GM19463 (cell line): ENCODE results near the gene CHRNA4.
"Not testable (repeated sequence)": the region's sequence is repeated elsewhere in the genome, so short reads cannot be mapped to it uniquely, and the experiment has no call there.

Experiments
- ATAC-seq: cut with Tn5 transposase; IDR thresholded peaks from one replicate; pipeline ENCODE4 v1.9.1; 2021; ENCODE audit warnings: mild to moderate bottlenecking, moderate library complexity; ENCODE audit not compliant: unreplicated experiment

Gene CHRNA4

GRCh38 chr20:63351326-63351700 lies 9.8 kb downstream of the CHRNA4 start:
- ATAC-seq, result no peak

GRCh38 chr20:63350597-63351325 lies 10.4 kb downstream of the CHRNA4 start:
- ATAC-seq, result no peak

GRCh38 chr20:63350196-63350595 lies 11.0 kb downstream of the CHRNA4 start:
- no peak for ATAC-seq

DNA sequence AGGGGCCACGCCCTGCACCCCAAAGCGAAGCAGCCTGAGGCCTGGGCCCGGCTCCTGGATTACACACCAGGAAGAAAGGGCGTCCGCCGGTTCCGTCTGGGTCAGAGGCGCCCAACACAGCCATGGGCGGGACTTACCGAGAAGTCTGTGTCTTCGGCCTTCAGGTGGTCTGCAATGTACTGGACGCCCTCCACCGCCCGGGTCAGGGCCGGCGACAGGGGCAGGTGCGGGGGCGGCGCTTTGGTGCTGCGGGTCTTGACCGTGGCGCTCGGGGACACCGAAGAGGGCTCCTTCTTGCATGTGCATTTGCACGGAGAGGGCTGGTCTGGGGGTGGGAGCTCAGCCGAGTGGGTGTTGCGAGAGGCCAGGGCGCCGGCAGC lies 11.6 kb downstream of the CHRNA4 start:
- ATAC-seq, result no peak

GRCh38 chr20:63348828-63349515 lies 12.2 kb downstream of the CHRNA4 start:
- ATAC-seq, result no peak

DNA sequence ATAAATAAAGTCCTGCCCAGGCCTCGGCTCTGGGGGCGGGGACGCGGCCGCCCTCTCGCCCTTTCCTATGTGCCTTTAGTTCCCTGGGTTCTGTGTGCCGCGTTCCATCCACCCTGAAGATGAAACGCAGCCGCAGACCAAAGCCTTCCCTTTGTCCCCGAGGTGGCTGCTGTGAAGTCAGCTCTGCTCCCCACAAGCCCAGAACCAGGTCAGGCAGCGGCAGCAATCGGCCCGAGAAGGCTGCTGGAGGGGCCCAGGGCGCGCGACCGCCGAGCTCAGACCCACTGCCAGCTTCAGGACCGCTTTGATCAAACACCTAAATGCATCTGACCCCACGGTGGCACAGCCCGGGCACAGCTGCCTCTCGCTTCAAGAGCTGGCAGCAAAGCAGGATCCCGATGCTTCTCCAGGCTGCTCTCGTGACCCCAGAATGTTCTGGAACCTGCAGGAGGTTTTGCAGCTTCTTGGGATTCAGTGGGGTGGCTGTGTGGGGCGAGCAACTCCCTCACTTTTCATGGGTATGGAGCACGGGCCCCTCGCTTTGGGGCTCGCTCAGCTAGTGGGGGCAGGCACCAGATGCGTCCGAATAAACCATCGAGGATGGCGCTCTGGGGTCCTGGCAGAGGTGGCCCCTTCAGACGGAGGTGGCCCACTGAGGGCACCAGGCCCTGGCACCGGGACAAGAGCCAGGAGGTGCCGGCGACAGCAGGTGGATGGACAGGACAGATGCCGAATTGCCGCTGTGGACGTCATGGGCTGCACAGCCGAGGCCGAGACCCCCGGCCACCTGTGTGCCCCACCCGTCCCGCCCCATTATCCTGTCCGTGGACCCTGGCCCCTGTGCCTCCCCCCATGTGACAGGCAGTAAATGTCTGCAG lies 13.0 kb downstream of the CHRNA4 start:
- ATAC-seq, result no peak

DNA sequence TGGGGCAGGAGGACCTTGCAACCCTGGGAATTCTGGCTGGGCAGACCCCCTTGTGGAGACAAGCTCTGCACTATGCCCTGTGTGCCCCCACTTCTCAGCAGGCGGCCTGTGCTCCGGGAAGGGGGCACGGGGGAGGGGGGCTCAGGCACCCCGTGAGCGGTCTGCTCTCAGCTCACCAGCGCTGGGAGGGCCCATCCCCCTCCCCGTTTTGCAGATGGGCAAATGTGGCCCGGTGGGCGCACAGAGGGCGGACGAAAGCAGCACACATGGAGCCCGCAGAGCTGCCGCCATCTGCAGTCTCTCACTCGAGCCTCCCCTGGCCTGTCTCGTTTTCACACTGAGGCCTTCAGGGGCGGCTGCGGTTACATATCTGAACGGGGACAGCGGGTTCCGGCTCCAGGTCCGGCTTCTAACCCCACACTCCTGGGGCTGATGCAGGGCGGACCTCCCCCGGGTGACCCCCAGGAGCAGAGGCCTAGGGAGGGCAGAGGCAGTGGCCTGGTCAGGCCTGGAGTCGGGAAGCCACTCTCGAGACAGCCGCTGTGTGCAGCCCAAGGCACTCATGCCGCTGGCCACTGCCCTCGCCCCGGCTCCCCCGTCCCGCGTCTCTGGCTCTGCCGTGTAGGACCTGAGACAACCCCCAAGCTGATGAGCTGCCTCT lies 13.9 kb downstream of the CHRNA4 start:
- no peak for ATAC-seq

DNA sequence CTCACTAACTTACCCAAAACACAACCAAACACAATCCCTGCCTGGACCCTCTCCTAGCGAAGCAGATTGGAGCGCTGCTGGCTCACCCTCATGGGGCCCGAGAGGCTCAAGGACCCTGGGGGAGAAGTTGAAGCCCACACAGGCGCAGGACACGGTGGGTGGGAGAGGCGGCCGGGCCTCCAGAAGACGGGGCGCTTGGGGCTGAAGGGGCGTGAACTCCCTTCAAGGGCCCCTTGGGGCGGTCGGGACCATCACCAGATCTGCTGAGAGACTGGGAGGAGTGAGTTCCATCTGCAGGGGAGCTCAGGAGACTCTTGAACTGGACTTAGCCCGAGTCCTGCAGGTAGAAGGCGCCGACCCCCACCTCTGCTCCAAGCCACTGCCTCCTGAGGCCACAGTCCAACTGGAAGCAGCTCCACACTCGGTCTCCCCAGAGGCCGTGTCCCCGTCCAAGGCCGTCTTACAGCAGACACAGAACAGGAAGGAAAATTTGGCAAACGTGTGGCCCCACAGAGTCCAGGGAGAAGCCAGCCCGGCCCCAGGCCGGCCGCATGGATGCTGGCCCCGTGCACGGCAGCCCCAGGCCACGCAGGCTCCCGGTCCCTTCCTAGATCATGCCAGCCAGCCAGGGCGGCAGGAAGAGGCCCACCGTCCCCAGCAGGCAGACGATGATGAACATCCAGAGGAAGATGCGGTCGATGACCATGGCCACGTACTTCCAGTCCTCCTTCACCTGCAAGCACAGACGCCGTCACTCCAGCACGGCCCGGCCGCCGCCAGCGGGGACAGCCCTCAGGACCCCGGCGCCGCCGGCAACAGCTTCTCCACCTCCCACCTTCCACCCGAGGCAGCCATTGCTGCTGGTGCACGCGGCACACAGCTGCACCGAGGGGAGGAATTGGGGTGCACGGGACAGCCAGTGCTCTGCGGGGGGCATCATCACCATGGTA lies 14.7 kb downstream of the CHRNA4 start:
- ATAC-seq, result no peak

DNA sequence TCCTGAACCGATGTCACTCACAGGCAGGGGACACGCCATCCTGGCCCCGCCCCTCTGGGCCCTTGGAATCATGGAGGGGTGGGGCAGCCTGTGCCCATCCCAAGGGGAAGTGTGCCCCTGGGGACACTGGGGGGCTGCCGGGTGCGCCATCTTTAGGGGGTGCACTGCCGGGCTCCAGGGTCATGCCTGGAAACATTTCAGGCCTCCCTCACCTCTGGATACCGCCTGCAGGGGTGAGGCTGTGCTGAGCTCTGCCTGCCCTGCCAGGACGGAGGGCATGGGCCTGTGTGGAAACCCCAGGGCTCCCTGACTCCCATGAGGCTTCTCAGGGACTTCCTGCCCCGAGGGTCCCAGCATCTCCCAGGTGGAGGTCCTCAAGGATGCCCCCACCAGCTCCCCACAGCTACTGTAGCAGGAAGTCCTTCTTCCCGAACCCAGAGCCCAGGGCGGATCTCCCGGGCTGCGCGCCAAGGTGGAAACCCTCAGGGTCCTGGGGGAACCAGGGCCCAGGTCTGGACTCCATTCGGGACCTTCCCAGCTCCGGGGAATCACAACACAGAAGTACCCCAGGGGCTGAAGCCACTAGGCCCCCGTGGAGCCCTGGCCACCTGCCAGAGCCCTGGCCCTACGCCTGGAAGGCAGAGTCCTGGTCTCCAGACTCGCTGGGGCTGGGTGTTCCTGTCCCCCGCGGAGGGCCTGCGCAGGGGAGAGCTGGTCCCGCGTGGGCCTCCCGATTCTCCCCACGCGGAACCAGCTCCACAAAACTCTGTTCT lies 15.6 kb downstream of the CHRNA4 start:
- no peak for ATAC-seq

DNA sequence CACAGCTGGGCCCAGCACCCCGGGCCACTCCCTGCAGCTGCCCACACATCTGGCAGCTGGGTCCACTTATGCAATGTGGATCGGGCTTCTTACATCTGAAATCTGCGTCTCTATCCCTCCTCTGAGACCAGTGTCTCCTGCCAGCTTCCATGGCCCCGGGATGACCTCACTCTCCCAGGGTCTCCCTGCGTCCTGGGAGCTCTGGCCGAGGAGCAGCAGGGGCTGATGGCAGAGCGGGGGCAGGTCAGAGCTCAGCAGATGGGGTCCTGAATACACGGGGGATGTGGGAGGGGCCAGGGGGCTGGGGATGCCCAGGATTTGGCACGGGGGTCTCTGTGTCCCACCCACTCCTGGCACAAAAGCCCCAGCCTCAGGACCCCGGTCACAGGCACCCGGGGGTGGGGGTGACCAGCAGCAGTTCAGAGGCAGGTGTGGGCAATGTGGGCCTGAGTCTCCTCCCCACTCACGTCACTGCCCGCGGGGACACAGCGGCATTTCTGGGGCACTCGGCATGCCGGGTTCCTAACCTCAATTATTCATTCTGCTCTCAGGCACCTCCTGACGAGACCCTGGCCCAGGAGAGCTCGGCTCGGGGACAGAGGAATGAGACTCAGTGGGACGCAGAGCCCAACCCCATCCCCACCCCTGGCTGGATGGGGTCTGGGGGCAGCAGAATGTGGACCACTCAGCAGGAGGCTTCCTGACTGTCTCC lies 16.4 kb downstream of the CHRNA4 start:
- ATAC-seq, result no peak

GRCh38 chr20:63343460-63344445 lies 17.4 kb downstream of the CHRNA4 start:
- ATAC-seq, result no peak

DNA sequence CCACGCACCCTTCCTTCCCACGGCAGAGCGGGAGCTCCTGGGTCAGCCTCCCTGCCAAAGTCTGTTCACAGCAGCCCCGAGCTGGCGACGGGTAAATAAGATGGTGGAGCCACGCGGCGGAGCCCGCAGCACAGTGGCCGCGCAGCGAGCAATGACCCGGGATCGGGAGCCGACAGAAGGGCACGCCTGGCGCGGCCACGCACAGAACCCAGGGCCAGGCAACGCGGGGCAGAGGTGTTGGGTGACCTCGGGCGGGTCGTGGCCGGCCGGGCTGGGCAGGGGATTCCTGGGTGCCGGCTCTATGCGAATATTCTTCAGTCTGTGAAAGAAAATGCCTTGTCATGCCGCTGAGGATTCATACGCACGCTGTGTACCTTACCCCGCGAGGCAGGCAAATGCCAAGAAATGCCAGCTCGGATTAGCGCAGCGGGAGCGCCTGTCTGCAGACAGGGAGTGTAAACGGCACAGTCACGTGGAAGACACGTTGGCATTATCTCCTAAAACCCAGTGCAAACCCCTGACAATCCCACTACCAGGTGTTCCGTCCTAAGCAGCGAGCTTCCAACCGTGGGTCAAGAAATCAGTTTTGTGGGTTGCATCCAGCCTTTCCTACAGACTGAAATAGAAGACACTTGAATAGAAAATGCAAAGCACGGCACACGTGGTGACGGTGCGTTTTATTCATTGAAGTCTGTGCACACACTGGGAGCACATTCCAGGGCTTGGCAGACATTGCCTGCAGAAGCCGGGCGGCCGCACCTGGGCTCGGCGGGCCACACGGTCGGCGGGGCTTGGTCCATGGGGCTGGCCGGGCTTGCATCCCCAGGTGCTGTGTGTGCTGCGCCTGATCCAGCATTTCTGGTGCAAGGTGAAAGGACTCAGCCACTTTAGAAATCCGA lies 18.3 kb downstream of the CHRNA4 start:
- ATAC-seq, result no peak

- not testable (repeated sequence) for ATAC-seq
Observed at GRCh38 chr20:63340158-63340688, 20.9 kb downstream of the CHRNA4 start.

DNA sequence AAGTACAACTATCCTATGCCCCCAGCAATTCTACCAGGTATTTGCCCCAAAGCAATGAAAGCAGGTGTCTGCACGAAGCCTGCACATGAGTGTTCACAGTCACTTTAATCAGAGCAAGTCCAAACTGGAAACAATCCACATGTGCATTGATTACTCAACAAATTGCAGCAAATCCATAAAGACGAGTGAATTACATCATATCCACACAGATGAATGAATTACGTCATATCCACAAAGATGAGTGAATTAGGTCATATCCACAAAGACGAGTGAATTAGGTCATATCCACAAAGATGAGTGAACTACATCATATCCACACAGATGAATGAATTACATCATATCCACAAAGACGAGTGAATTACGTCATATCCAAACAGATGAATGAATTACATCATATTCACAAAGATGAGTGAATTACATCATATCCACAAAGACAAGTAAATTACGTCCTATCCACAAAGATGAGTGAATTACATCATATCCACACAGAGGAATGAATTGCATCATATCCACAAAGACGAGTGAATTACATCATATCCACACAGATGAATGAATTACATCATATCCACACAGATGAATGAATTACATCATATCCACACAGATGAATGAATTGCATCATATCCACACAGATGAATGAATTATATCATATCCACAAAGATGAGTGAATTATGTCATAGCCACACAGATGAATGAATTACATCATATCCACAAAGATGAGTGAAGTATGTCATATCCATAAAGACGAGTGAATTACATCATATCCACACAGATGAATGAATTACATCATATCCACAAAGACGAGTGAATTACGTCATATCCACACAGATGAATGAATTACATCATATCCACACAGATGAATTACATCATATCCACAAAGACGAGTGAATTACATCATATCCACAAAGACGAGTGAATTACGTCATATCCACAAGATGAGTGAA lies 21.7 kb downstream of the CHRNA4 start:
- ATAC-seq, result not testable (repeated sequence)

DNA sequence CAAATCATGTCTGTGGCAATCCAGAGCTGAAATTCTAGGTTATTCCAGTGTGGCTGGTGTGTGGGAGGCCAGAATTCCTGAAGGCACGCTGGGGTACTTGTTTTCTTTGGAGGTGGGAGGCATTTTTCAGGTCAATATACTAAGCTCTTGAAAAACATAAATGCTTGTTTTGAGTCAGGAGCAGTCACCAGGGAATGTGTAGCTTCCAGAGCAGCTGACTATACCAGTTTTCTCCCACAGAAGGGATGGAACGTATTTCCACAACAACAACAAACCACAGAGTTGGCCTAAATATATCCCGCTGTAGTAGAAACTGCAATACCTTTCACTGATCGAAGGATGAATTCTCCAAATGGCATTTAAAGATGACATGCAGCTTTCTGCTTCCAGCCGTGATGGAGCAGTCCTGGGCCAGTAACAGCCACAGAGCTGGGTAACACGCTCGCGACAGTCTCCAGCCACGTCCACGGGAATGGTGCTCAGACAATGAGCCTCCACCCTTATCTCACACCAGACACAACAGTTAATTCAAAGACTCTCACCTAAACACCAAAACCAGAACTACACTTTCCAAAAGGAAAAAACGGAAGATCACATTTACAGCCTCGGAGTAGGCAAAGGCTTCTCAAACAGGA lies 23.2 kb downstream of the CHRNA4 start:
- no peak for ATAC-seq
